HL-60 (cell line): ENCODE data around the gene PPIL3.

ENCODE experiments used
- GABPA ChIP-seq: IDR thresholded peaks from 2 replicates; pipeline ENCODE4 v1.6.1; 2012; ENCODE audit warnings: low read depth
- POLR2AphosphoS5 ChIP-seq: IDR thresholded peaks from 2 replicates; pipeline ENCODE4 v1.6.1; 2012; ENCODE audit warnings: low read depth
- TF ChIP-seq, protein P1 (sequence below): IDR thresholded peaks from one replicate; pipeline ENCODE4 v1.5.1; 2011; ENCODE audit warnings: low read length, control low read depth, inconsistent platforms; ENCODE audit not compliant: insufficient read depth

DNA sequence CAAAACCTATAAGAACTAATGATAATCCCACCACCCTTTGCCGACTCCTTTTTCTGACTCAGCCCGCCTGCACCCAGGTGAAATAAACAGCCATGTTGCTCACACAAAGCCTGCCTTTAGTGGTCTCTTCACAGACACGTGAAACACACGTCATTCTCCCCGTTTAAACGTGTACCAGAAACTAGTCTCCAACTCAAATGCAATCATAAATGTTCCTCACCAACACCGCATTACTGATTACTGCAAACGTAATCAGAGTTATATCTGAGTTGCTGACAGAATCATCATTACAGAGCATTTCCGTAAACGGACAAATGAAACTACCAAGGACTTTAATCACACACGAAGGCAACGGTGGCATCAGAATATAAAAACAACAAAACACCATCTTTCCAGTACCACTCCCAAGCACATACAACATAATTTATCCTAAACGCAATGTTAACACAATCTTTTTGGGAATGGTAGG lies 26.3 kb downstream of the PPIL3 start:
- TF ChIP-seq, protein P1, sequence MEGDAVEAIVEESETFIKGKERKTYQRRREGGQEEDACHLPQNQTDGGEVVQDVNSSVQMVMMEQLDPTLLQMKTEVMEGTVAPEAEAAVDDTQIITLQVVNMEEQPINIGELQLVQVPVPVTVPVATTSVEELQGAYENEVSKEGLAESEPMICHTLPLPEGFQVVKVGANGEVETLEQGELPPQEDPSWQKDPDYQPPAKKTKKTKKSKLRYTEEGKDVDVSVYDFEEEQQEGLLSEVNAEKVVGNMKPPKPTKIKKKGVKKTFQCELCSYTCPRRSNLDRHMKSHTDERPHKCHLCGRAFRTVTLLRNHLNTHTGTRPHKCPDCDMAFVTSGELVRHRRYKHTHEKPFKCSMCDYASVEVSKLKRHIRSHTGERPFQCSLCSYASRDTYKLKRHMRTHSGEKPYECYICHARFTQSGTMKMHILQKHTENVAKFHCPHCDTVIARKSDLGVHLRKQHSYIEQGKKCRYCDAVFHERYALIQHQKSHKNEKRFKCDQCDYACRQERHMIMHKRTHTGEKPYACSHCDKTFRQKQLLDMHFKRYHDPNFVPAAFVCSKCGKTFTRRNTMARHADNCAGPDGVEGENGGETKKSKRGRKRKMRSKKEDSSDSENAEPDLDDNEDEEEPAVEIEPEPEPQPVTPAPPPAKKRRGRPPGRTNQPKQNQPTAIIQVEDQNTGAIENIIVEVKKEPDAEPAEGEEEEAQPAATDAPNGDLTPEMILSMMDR = no peak
- TF ChIP-seq GABPA (no peak), POLR2AphosphoS5 (no peak)
